ENCODE data around the gene RNF40. TPM values are rescaled to one million over a fixed set of nuclear protein-coding genes. Genes with fewer than 3 reads are reported as not detected.

The RNF40 gene
- total RNA-seq, 1 donor: 73.5 TPM

DNA sequence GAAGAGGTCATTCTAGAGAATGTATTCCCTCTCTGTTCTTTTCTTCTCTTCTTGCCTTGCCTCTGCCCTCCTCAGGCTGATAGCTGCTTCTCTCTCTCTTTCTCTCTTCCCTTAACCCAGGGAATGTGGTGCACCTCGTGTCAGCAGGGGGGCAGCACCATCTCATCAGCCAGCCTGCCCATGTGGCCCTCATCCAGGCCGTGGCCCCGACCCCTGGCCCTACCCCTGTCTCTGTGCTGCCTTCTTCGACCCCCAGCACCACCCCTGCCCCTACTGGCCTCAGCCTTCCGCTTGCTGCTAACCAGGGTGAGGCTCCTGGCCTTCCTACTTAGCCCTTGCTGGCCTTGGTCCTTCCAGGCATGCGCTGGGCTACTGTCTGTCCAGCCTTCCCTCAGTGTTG lies 39.7 kb upstream of the RNF40 start:
- no peak overlapping the region for H3K4me3 ChIP-seq (ENCODE audit: low read depth, low read length)
- TF ChIP-seq, protein P1, sequence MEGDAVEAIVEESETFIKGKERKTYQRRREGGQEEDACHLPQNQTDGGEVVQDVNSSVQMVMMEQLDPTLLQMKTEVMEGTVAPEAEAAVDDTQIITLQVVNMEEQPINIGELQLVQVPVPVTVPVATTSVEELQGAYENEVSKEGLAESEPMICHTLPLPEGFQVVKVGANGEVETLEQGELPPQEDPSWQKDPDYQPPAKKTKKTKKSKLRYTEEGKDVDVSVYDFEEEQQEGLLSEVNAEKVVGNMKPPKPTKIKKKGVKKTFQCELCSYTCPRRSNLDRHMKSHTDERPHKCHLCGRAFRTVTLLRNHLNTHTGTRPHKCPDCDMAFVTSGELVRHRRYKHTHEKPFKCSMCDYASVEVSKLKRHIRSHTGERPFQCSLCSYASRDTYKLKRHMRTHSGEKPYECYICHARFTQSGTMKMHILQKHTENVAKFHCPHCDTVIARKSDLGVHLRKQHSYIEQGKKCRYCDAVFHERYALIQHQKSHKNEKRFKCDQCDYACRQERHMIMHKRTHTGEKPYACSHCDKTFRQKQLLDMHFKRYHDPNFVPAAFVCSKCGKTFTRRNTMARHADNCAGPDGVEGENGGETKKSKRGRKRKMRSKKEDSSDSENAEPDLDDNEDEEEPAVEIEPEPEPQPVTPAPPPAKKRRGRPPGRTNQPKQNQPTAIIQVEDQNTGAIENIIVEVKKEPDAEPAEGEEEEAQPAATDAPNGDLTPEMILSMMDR (IDR thresholded peaks at IDR 0.05; ENCODE audit: insufficient read depth, low read length): no peak
- no peak for DNase-seq (ENCODE audit: low read depth)

DNA sequence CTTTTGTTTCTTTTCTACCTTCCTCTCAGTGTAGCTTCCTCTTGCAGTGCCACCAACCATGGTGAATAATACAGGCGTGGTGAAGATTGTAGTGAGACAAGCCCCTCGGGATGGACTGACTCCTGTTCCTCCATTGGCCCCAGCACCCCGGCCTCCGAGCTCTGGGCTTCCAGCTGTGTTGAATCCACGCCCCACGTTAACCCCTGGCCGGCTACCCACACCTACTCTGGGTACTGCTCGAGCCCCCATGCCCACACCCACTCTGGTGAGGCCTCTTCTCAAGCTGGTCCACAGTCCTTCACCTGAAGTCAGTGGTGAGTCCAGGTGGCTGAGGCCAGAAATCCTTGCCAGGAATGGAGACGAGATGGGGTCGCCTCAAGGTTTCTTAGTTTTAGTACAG lies 39.2 kb upstream of the RNF40 start:
- H3K4me3 ChIP-seq (ENCODE audit: low read depth, low read length): no peak overlapping the region
- DNase-seq (ENCODE audit: low read depth): no peak

DNA sequence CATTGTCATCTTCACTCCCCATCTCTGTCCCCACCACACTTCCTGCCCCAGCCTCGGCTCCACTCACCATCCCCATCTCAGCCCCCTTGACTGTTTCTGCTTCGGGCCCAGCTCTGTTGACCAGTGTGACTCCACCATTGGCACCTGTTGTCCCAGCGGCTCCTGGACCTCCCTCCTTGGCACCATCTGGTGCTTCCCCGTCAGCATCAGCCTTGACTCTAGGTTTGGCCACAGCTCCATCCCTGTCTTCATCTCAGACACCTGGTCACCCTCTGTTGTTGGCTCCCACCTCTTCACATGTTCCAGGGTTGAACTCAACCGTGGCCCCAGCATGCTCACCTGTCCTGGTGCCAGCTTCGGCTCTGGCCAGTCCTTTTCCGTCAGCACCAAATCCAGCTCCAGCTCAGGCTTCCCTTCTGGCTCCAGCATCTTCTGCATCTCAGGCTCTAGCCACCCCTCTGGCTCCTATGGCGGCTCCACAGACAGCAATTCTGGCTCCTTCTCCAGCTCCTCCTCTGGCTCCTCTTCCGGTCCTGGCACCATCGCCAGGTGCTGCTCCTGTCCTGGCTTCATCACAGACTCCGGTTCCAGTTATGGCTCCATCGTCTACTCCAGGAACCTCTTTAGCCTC lies 38.3 kb upstream of the RNF40 start:
- TF ChIP-seq, protein P1 (IDR thresholded peaks at IDR 0.05; ENCODE audit: insufficient read depth, low read length): no peak
- no peak for DNase-seq (ENCODE audit: low read depth)
- H3K4me3 ChIP-seq (ENCODE audit: low read depth, low read length): no peak overlapping the region

More for the DNA sequence above, 39.2 kb upstream of the RNF40 start:
- TF ChIP-seq, protein P1 (IDR thresholded peaks at IDR 0.05; ENCODE audit: insufficient read depth, low read length): no peak

DNA sequence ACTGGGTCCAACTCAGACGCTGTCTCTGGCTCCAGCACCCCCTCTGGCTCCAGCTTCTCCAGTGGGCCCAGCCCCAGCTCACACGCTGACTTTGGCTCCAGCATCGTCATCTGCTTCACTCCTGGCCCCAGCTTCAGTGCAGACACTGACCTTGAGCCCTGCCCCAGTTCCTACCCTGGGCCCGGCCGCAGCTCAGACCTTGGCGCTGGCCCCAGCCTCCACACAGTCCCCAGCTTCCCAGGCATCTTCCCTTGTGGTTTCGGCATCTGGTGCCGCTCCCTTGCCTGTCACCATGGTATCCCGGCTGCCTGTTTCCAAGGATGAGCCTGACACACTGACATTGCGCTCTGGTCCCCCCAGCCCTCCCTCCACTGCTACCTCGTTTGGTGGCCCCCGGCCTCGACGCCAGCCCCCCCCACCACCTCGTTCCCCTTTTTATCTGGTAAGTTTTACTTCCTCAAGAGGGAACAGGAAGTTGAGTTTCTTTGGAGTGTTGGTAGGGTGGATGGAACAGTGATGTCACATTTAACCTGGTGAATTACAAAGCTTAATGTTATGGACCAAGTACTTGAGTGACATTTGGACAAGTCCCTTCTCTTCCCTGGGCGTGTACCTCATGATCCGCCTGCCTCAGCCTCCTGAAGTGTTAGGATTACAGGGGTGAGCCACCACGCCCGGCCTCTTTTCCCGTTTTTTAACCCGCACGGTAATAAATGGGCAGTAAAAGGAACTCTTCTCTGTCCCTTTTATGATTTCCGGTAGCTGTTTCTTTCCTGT lies 37.3 kb upstream of the RNF40 start:
- H3K4me3 ChIP-seq (ENCODE audit: low read depth, low read length): no peak overlapping the region
- TF ChIP-seq, protein P1 (IDR thresholded peaks at IDR 0.05; ENCODE audit: insufficient read depth, low read length): no peak
- DNase-seq (ENCODE audit: low read depth): no peak

DNA sequence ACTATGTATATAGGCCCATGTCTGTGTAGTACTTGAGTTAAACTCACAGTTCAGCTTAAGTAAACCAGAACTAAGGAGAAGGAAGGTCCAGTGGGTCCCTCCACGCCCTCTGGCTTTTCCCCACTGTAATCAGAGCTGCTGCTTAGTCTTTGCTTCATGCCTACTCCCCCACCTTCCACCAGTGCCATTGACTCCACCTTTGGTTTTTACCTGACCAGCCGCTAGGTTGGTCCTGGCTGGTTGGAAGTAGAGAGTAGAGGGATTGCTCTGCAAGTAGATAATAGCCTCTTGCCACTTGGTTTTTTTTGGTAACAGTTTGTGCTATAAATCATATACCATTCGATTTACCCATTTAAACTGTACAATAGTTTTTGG lies 36.7 kb upstream of the RNF40 start:
- no peak for DNase-seq (ENCODE audit: low read depth)

DNA sequence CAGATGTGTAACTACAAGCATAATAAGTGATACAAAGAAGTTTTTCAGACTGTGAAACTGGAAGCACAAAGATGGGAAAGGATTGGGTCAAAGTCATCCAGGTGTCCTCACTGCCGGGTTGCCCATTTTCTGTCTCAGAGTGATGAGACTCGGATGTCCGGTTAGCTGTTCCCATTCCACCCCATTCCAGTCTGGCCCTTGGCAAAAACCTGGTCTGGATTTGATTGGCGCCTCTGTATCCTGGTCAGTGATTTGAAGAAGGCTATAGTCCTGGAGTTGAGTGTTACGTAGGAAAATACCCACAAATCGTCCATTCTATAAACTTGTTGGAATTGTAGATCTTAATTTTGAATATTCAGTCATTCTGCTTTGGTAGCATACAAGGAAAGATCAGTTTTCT lies 33.8 kb upstream of the RNF40 start:
- H3K4me3 ChIP-seq (ENCODE audit: low read depth, low read length): no peak overlapping the region
- DNase-seq (ENCODE audit: low read depth): no peak
- TF ChIP-seq, protein P1 (IDR thresholded peaks at IDR 0.05; ENCODE audit: insufficient read depth, low read length): no peak

More for the DNA sequence above, 36.7 kb upstream of the RNF40 start:
- no peak overlapping the region for H3K4me3 ChIP-seq (ENCODE audit: low read depth, low read length)
- TF ChIP-seq, protein P1 (IDR thresholded peaks at IDR 0.05; ENCODE audit: insufficient read depth, low read length): no peak

All from fibroblast of the aortic adventitia (primary cell).